Testis (tissue), 3 donors: ENCODE results near the gene SBNO2. TPM values are rescaled to one million over a fixed set of nuclear protein-coding genes. Genes with fewer than 3 reads are reported as not detected.
A peak's percentile ranks its signal among the peaks of the same experiment; 100 is the strongest.

Source experiments
- DNase-seq: peaks from one replicate; pipeline ENCODE4 v3.0.0-alpha.2; 2019
- H3K27ac ChIP-seq, 2 donors: fragments of 200-600 bp; sonication (generic); one replicate each; pipeline ENCODE4 v1.5.1; 2019
- H3K27me3 ChIP-seq: fragments of 200-600 bp; sonication (generic); one replicate; pipeline ENCODE4 v1.5.1; 2019
- H3K36me3 ChIP-seq: fragments of 200-600 bp; sonication (generic); one replicate; pipeline ENCODE4 v1.5.1; 2017; ENCODE audit warnings: low read depth; ENCODE audit errors: missing control alignments
- H3K4me1 ChIP-seq: fragments of 200-600 bp; sonication (generic); one replicate; pipeline ENCODE4 v1.5.1; 2019
- H3K4me3 ChIP-seq, 2 donors: fragments of 200-600 bp; sonication (generic); one replicate each; pipeline ENCODE4 v1.5.1; 2017 to 2019
- H3K9me3 ChIP-seq: fragments of 200-600 bp; sonication (generic); one replicate; pipeline ENCODE4 v1.5.1; 2017
- POLR2A ChIP-seq: fragments of 450-650 bp; IDR thresholded peaks from one replicate; pipeline ENCODE4 v1.6.1; 2017; ENCODE audit warnings: antibody characterized with exemption, mild to moderate bottlenecking, moderate library complexity
- WGBS, 2 donors: methylation state at CpG; one replicate each; pipeline ENCODE4 v1.1.5; 2018; 5-methylcytosine and 5-hydroxymethylcytosine counted together
- intact Hi-C: fragments of 100-400 bp; cut with DNase I; formaldehyde crosslinking; loops from one replicate; pipeline ENCODE4 v1.15.1; 2023; ENCODE audit warnings: low total_unique reads
- polyA plus RNA-seq: library from polyadenylated mRNA; stranded (reverse); fragments of 350-450 nt; fragmentation: Illumina TruSeq; extraction: RNeasy Lipid Tissue Mini Kit (QIAGEN cat#74804); gene quantifications from one replicate; pipeline ENCODE4 v1.2.3, GENCODE V29; 2014; ENCODE audit warnings: low read depth, low replicate concordance; ENCODE audit not compliant: insufficient read depth
- total RNA-seq, 2 donors: library from RNA; depleted of rRNA; stranded (reverse); fragments of >200 nt; gene quantifications; one replicate each; pipeline ENCODE4 v1.2.3, GENCODE V29; 2016
- TF ChIP-seq, protein P1 (sequence below), 3 experiments: fragments of 450-650 bp in 2 of 3; fragments of 200-600 bp in 1 of 3; sonication (generic) in 1 of 3; IDR thresholded peaks; one replicate each; pipeline ENCODE4 v1.5.1; 2016 to 2019; ENCODE audit warnings: antibody characterized with exemption in 3 of 3, mild to moderate bottlenecking in 2 of 3, moderate library complexity in 1 of 3

SBNO2 gene
- total and polyA plus RNA-seq, 3 donors from 2014 or later, result 34.3 to 65.0 (median 58.9) TPM

DNA sequence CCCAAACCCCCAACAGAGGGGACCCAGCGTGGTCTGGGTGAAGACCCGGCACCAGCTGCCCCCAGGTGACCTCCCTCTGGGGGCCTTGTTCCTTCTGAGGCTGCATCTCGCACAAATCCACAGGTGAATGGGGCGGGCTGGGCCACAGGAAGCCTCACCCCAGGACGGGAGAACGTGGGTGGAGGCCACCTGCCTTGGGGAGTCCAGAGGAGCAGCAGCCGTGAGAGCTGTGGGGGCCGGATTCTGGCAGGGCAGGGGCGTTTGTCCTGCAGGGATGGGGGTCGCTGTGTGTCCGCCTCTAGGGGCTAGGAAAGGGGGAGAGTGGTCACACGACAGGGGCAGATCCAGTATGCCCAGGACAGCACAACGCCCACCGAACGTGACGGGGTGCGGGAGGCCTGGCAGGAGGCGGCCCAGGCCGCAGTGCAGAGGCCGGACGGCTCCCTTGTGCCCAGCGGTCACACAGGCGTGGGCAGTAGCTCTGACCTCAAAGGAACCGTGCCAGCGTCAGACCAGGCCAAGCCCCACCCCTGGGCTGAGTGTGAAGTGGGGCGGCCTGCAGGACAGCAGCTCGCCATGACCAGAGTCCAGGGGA is 85.6 kb downstream of the SBNO2 start:
- TF ChIP-seq, protein P1, sequence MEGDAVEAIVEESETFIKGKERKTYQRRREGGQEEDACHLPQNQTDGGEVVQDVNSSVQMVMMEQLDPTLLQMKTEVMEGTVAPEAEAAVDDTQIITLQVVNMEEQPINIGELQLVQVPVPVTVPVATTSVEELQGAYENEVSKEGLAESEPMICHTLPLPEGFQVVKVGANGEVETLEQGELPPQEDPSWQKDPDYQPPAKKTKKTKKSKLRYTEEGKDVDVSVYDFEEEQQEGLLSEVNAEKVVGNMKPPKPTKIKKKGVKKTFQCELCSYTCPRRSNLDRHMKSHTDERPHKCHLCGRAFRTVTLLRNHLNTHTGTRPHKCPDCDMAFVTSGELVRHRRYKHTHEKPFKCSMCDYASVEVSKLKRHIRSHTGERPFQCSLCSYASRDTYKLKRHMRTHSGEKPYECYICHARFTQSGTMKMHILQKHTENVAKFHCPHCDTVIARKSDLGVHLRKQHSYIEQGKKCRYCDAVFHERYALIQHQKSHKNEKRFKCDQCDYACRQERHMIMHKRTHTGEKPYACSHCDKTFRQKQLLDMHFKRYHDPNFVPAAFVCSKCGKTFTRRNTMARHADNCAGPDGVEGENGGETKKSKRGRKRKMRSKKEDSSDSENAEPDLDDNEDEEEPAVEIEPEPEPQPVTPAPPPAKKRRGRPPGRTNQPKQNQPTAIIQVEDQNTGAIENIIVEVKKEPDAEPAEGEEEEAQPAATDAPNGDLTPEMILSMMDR (IDR thresholded peaks at IDR 0.05), result no peak
- WGBS, 2 donors, result 87 to 93% methylated on average over 11 to 27 of the region's 27 CpGs
- Histone ChIP-seq H3K4me1 (no peaks in the 10 kb centered on the region), H3K9me3 (no peaks in the 10 kb centered on the region), H3K36me3 (no peaks in the 10 kb centered on the region), H3K27ac (peak overlapping the region in 1 of 2 donors; percentile 45), H3K4me3 (no peak overlapping the region), H3K27me3 (no peaks in the 10 kb centered on the region)
- no peak for DNase-seq
- intact Hi-C loops, result no loop called here

DNA sequence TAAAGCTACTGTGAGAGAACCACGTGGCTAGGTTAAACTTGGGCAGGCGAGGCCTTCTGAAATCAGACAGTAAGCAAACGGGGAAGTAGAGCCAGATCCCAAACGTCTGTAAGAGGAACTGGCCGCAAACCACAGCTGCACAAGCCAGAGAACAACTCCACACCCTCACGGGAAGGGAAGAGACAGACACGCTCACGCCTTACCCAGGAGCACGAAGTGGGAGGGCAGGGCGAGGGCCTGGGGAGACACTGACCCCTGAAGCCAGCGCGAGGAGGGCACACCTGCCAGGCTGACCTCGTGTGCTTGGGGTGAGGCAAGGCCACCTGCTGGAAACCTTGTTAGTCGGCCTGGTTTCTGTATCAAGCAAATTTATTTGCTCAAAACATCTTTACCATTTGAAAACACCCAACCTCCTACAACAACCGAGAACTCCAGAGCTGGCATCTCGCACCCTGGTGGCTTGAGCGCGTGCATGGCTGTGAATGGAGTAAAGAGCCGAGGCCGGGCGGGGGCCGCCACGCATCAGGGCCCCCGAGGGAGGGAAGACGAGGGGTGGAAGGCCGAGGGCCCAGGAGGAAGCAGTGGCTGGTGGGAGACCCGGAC is 86.2 kb downstream of the SBNO2 start:
- no peak for TF ChIP-seq POLR2A
- TF ChIP-seq, protein P1 (IDR thresholded peaks at IDR 0.05), result no peak
- 75 to 80% methylated on average over 23 to 27 of the region's 27 CpGs for WGBS, 2 donors
- peak; percentile 70 for DNase-seq
- Histone ChIP-seq H3K9me3 (no peaks in the 10 kb centered on the region), H3K27ac (peak overlapping the region in 1 of 2 donors; percentile 45), H3K27me3 (no peaks in the 10 kb centered on the region), H3K4me3 (no peak overlapping the region), H3K36me3 (no peaks in the 10 kb centered on the region), H3K4me1 (no peaks in the 10 kb centered on the region)
- intact Hi-C loops, result no loop called here

DNA sequence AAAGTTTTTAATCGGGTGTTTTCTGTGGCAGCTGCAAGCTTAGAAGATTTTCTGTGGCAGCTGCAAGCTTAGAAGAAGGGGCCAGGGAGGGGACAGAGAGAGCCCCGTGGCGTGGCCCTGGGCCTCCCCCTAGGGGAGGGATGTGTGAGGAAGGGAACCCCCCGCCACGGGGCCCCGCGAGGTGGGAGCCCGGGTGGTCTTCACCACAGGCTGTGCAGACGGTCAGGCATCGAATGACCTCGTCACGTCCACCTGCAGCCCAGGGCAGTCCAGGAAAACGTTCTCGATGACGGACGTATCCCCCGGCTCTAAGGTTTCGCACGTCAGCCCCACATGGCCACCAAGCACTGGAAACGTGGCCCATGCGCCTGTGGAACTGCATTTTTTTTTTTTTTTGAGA is 87.5 kb downstream of the SBNO2 start:
- DNase-seq, result no peak
- TF ChIP-seq POLR2A, result no peak
- TF ChIP-seq, protein P1 (IDR thresholded peaks at IDR 0.05), result no peak
- no peaks in the 10 kb centered on the region for H3K27me3 ChIP-seq
- intact Hi-C loops, result no loop called here
- H3K36me3 ChIP-seq, result no peaks in the 10 kb centered on the region
- H3K27ac ChIP-seq, result no peak overlapping the region
- H3K4me3 ChIP-seq, result no peak overlapping the region
- no peaks in the 10 kb centered on the region for H3K4me1 ChIP-seq
- no peaks in the 10 kb centered on the region for H3K9me3 ChIP-seq
- WGBS, 2 donors, result 73 to 80% methylated on average over 21 of the region's 21 CpGs

- H3K27ac ChIP-seq, result no peak overlapping the region
- H3K4me3 ChIP-seq, result no peak overlapping the region
- no peaks in the 10 kb centered on the region for H3K27me3 ChIP-seq
- WGBS, 2 donors, result 73 to 84% methylated on average over 8 to 37 of the region's 38 CpGs
- H3K36me3 ChIP-seq, result no peaks in the 10 kb centered on the region
- DNase-seq, result no peak
- intact Hi-C loops, result no loop called here
- TF ChIP-seq, protein P1 (IDR thresholded peaks at IDR 0.05), result no peak
- no peak for TF ChIP-seq POLR2A
- H3K9me3 ChIP-seq, result no peaks in the 10 kb centered on the region
- no peaks in the 10 kb centered on the region for H3K4me1 ChIP-seq
These were observed 88.2 kb downstream of the SBNO2 start for GRCh38 chr19:1085676-1086442.
